GM18873 (cell line): ENCODE data around the gene ERLIN1.

Experiments
- ATAC-seq: cut with Tn5 transposase; IDR thresholded peaks from one replicate; pipeline ENCODE4 v1.9.1; 2021; ENCODE audit warnings: mild to moderate bottlenecking, moderate library complexity, moderate number of reproducible peaks; ENCODE audit not compliant: unreplicated experiment, low FRiP score

Gene ERLIN1

GRCh38 chr10:100185364-100186252, at the start of gene ERLIN1:
ERLIN1 (minus strand) TSS chr10:100186029; CDS start chr10:100185626, 403 bp downstream.
- peak; percentile 50 for ATAC-seq

GRCh38 chr10:100232101-100232500, 46.3 kb upstream of the ERLIN1 start:
- no peak for ATAC-seq

GRCh38 chr10:100229819-100230422, 44.1 kb upstream of the ERLIN1 start:
- no peak for ATAC-seq

GRCh38 chr10:100223879-100224278, 38.0 kb upstream of the ERLIN1 start:
- no peak for ATAC-seq

- no peak for ATAC-seq
Observed at GRCh38 chr10:100222529-100222928, 36.7 kb upstream of the ERLIN1 start.

- ATAC-seq, result no peak
Observed at GRCh38 chr10:100216006-100216405, 30.2 kb upstream of the ERLIN1 start.

GRCh38 chr10:100209303-100209702, 23.5 kb upstream of the ERLIN1 start:
- ATAC-seq, result no peak

GRCh38 chr10:100208276-100208675, 22.4 kb upstream of the ERLIN1 start:
- ATAC-seq, result no peak

- no peak for ATAC-seq
Observed at GRCh38 chr10:100204370-100204769, 18.5 kb upstream of the ERLIN1 start.

GRCh38 chr10:100201549-100201948, 15.7 kb upstream of the ERLIN1 start:
- ATAC-seq, result no peak

- no peak for ATAC-seq
Observed at GRCh38 chr10:100194711-100195110, 8.9 kb upstream of the ERLIN1 start.

- ATAC-seq, result no peak
Observed at GRCh38 chr10:100192350-100192749, 6.5 kb upstream of the ERLIN1 start.

GRCh38 chr10:100186253-100187212, 704 bp upstream of the ERLIN1 start:
- peak; percentile 40 for ATAC-seq

GRCh38 chr10:100184840-100185239, 989 bp downstream of the ERLIN1 start:
- no peak for ATAC-seq

GRCh38 chr10:100184426-100184825, 1.4 kb downstream of the ERLIN1 start:
- ATAC-seq, result no peak

GRCh38 chr10:100183481-100183880, 2.3 kb downstream of the ERLIN1 start:
- ATAC-seq, result no peak

GRCh38 chr10:100182908-100183307, 2.9 kb downstream of the ERLIN1 start:
- ATAC-seq, result no peak

GRCh38 chr10:100182281-100182680, 3.5 kb downstream of the ERLIN1 start:
- ATAC-seq, result no peak

- no peak for ATAC-seq
Observed at GRCh38 chr10:100175875-100176274, 10.0 kb downstream of the ERLIN1 start.
